SK-N-MC (cell line): Measurements from ENCODE around the gene ADPRH.

Source experiments
- EZH2 ChIP-seq: fragments of 200-600 bp; sonication (generic); IDR thresholded peaks from one replicate; pipeline ENCODE4 v1.6.1; 2017; ENCODE audit warnings: antibody characterized with exemption
- FOXP2 ChIP-seq: optimal IDR thresholded peaks from 2 replicates; pipeline ENCODE3; 2011; ENCODE audit warnings: mild to moderate bottlenecking, moderate library complexity; ENCODE audit not compliant: insufficient read depth; ENCODE audit errors: extremely low read length, control extremely low read depth
- POLR2AphosphoS5 ChIP-seq: IDR thresholded peaks from 2 replicates; pipeline ENCODE4 v1.6.1; 2012; ENCODE audit warnings: mild to moderate bottlenecking, low read depth, low read length, borderline replicate concordance

- TF ChIP-seq EZH2 (no peak), FOXP2 (no peak), POLR2AphosphoS5 (no peak)
Observed at GRCh38 chr3:119600732-119601131, 21.4 kb downstream of the ADPRH start.
